Measurements from ENCODE around the gene LYST.

DNA sequence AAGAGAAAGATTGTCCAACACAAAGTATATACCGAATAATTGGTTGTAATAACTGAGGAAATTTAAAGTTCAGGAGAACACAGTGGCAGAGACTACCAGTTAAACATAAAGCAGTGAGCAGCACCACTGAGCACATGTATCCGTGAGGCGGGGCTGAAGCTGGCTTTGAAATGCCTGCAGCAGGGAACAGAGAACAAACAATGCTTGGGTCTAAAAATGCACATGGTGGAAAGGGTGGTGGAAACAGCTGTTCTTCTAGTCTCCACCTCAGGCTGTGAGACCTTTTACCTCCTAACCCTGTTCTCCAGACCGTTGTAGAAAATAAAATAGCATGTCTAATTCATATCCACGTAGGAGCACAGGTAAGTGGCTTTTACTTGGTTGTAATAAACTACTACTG, 209.4 kb downstream of the LYST start:
- TF ChIP-seq, protein P1, sequence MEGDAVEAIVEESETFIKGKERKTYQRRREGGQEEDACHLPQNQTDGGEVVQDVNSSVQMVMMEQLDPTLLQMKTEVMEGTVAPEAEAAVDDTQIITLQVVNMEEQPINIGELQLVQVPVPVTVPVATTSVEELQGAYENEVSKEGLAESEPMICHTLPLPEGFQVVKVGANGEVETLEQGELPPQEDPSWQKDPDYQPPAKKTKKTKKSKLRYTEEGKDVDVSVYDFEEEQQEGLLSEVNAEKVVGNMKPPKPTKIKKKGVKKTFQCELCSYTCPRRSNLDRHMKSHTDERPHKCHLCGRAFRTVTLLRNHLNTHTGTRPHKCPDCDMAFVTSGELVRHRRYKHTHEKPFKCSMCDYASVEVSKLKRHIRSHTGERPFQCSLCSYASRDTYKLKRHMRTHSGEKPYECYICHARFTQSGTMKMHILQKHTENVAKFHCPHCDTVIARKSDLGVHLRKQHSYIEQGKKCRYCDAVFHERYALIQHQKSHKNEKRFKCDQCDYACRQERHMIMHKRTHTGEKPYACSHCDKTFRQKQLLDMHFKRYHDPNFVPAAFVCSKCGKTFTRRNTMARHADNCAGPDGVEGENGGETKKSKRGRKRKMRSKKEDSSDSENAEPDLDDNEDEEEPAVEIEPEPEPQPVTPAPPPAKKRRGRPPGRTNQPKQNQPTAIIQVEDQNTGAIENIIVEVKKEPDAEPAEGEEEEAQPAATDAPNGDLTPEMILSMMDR (IDR thresholded peaks at IDR 0.05), result no peak
- TF ChIP-seq POLR2A (IDR thresholded peaks at IDR 0.05) (no peak), POLR2AphosphoS5 (IDR thresholded peaks at IDR 0.05) (no peak)

Data from prostate gland (tissue), 2 donors.